ENCODE data around the gene ZBTB22.

DNA sequence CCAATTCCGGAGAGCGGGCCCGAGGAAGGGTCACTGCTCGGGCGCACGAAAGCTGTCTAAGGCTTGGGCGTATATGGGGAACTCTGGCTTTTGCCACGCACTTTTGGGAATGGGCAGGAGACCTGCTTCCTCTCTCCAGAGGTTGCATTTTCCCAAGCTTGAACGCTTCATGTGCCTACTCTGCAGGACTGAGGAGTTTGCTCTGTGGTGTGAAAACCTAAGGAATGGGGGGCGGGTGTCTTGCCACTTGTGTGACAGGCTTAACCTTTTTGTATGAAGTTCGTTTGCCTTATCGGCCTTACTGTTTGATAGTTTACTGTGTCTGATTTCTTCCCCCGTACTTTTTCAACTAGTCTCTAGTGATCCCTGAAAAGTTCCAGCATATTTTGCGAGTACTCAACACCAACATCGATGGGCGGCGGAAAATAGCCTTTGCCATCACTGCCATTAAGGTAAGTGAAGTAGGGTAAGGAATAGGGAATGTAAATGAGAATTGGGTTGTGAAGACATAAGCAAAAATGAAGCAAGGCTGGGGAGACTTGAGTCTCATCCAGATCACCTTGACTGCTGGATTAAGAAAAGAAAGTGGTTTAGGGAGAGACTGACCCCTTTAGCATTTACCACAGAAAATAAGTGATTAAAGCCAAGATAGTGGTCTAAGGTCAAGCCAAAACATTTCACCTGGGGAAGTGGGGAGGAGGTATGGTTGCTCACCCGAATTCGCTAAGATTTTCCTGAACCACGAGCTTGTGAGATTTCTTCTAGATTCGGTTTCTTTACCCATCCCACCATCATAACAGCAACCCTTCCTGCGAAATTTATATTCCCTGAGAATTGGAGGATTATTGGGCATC is 45.0 kb downstream of the ZBTB22 start:
- no peak for TF ChIP-seq POLR2AphosphoS5 (IDR thresholded peaks at IDR 0.05; ENCODE audit: borderline replicate concordance, low read depth, low read length)
- peak; percentile 1 for TF ChIP-seq FOXP2 (optimal IDR thresholded peaks at IDR 0.05; ENCODE audit: control extremely low read depth, extremely low read length, insufficient read depth)

All from SK-N-MC (cell line).